Measurements from ENCODE around the gene RGS7.

- TF ChIP-seq CTCF (conservative IDR thresholded peaks at IDR 0.05 in 1 of 2, IDR thresholded peaks at IDR 0.05 in 1 of 2; ENCODE audit: extremely low read depth in 1 of 2, insufficient read depth in 1 of 2, low read depth in 1 of 2, low read length in 2 of 2) = no peak
- no peak for TF ChIP-seq EZH2 (IDR thresholded peaks at IDR 0.05; ENCODE audit: borderline replicate concordance, low read length)
Observed at GRCh38 chr1:240776237-240776636, 580.8 kb downstream of the RGS7 start.

All from mammary epithelial cell (primary cell).